Liver (tissue), 9 donors: Measurements from ENCODE around the gene DCDC1. TPM values are rescaled to one million over a fixed set of nuclear protein-coding genes. Genes with fewer than 3 reads are reported as not detected.

Experiments
- DNase-seq: peaks from one replicate; pipeline ENCODE4 v3.0.0-alpha.2; 2017; ENCODE audit warnings: low spot score
- H3K27ac ChIP-seq, 2 donors: one replicate each; pipeline ENCODE4 v1.7.0; 2013; ENCODE audit warnings: inconsistent platforms in 2 of 2, low read length in 2 of 2, control low read depth in 1 of 2, low read depth in 1 of 2, mild to moderate bottlenecking in 1 of 2
- H3K27me3 ChIP-seq, 4 donors: one replicate each; pipeline versions ENCODE4 v1.6.1 to v1.7.0; 2013; ENCODE audit warnings: low read length in 3 of 4, inconsistent platforms in 1 of 4, mild to moderate bottlenecking in 1 of 4, moderate library complexity in 1 of 4; ENCODE audit not compliant: control insufficient read depth in 4 of 4, insufficient read depth in 4 of 4
- H3K36me3 ChIP-seq, 4 donors: one replicate each; pipeline versions ENCODE4 v1.6.1 to v1.7.0; 2013; ENCODE audit warnings: low read length in 3 of 4, mild to moderate bottlenecking in 3 of 4, low read depth in 1 of 4, moderate library complexity in 1 of 4; ENCODE audit not compliant: control insufficient read depth in 4 of 4, insufficient read depth in 3 of 4
- H3K4me1 ChIP-seq, 4 donors: one replicate each; pipeline versions ENCODE4 v1.6.1 to v1.7.0; 2013; ENCODE audit warnings: low read length in 3 of 4, mild to moderate bottlenecking in 3 of 4, moderate library complexity in 1 of 4; ENCODE audit not compliant: control insufficient read depth in 4 of 4, insufficient read depth in 4 of 4
- H3K4me3 ChIP-seq, 3 donors: one replicate each; pipeline versions ENCODE4 v1.6.1 to v1.7.0; 2013; ENCODE audit warnings: low read length in 3 of 3, control low read depth in 1 of 3, low read depth in 1 of 3, mild to moderate bottlenecking in 1 of 3
- H3K9ac ChIP-seq, 2 donors: one replicate each; pipeline ENCODE4 v1.7.0; 2013; ENCODE audit warnings: low read length in 2 of 2, mild to moderate bottlenecking in 2 of 2, moderate library complexity in 2 of 2, control low read depth in 1 of 2, low read depth in 1 of 2
- H3K9me3 ChIP-seq, 4 donors: one replicate each; pipeline versions ENCODE4 v1.6.1 to v1.7.0; 2013; ENCODE audit warnings: low read length in 3 of 4; ENCODE audit not compliant: control insufficient read depth in 4 of 4
- CTCF ChIP-seq: fragments of 150-350 bp; IDR thresholded peaks from 2 replicates; pipeline ENCODE4 v1.5.1; 2017; ENCODE audit warnings: improper control_type of control experiment, low read depth, low read length; ENCODE audit not compliant: missing input control
- EGR1 ChIP-seq, 2 donors: IDR thresholded peaks; 2 replicates each; pipeline ENCODE4 v1.6.1; 2016 to 2018; ENCODE audit warnings: antibody characterized with exemption in 2 of 2, low read depth in 2 of 2
- FOXA1 ChIP-seq: IDR thresholded peaks from 2 replicates; pipeline ENCODE4 v1.6.1; 2016; ENCODE audit warnings: antibody characterized with exemption
- GABPA ChIP-seq, 2 donors: IDR thresholded peaks in 1 of 2; conservative IDR thresholded peaks in 1 of 2; 2 replicates each; pipeline ENCODE4 v1.6.1; 2016; ENCODE audit warnings: antibody characterized with exemption in 2 of 2, mild to moderate bottlenecking in 1 of 2, moderate library complexity in 1 of 2
- HNF4A ChIP-seq, 2 donors: conservative IDR thresholded peaks; 2 replicates each; pipeline ENCODE4 v1.6.1; 2016; ENCODE audit warnings: antibody characterized with exemption in 2 of 2, mild to moderate bottlenecking in 2 of 2
- HNF4G ChIP-seq: IDR thresholded peaks from 2 replicates; pipeline ENCODE4 v1.6.1; 2016; ENCODE audit warnings: antibody characterized with exemption
- JUND ChIP-seq, 2 donors: IDR thresholded peaks; 2 replicates each; pipeline ENCODE4 v1.6.1; 2016; ENCODE audit warnings: antibody characterized with exemption in 2 of 2
- MAX ChIP-seq: IDR thresholded peaks from 2 replicates; pipeline ENCODE4 v1.6.1; 2016; ENCODE audit warnings: antibody characterized with exemption
- RAD21 ChIP-seq, 2 donors: IDR thresholded peaks; 2 replicates each; pipeline ENCODE4 v1.6.1; 2016; ENCODE audit warnings: antibody characterized with exemption in 2 of 2, mild to moderate bottlenecking in 2 of 2
- RXRA ChIP-seq, 2 donors: IDR thresholded peaks; 2 replicates each; pipeline ENCODE4 v1.6.1; 2017 to 2018; ENCODE audit warnings: antibody characterized with exemption in 2 of 2, mild to moderate bottlenecking in 1 of 2
- SP1 ChIP-seq: IDR thresholded peaks from 2 replicates; pipeline ENCODE4 v1.6.1; 2018; ENCODE audit warnings: antibody characterized with exemption, mild to moderate bottlenecking
- TAF1 ChIP-seq: conservative IDR thresholded peaks from 2 replicates; pipeline ENCODE4 v1.6.1; 2016; ENCODE audit warnings: antibody characterized with exemption, mild to moderate bottlenecking
- YY1 ChIP-seq: IDR thresholded peaks from 2 replicates; pipeline ENCODE4 v1.6.1; 2016; ENCODE audit warnings: antibody characterized with exemption, mild to moderate bottlenecking
- ZBTB33 ChIP-seq: IDR thresholded peaks from 2 replicates; pipeline ENCODE4 v1.6.1; 2016; ENCODE audit warnings: antibody characterized with exemption
- WGBS: extraction: QIAGEN DNeasy Blood & Tissue Kit; methylation state at CpG from one replicate; pipeline ENCODE4 v1.1.7; 2013; 5-methylcytosine and 5-hydroxymethylcytosine counted together
- polyA plus RNA-seq, 2 donors: library from polyadenylated mRNA; stranded (reverse) in 1 of 2; unstranded in 1 of 2; fragments of 200-250 nt in 1 of 2; fragments of >200 nt in 1 of 2; fragmentation: Nextera tagmentation in 1 of 2; extraction: Ambion mirVana in 1 of 2; gene quantifications; one replicate each; pipeline versions ENCODE4 v1.2.1 to v1.2.3, GENCODE V29; 2013 to 2015
- total RNA-seq, 2 donors: library from RNA; depleted of rRNA; stranded (reverse); fragments of >200 nt; gene quantifications; one replicate each; pipeline ENCODE4 v1.2.3, GENCODE V29; 2014
- TF ChIP-seq, protein P1 (sequence below): IDR thresholded peaks from 2 replicates; pipeline ENCODE4 v1.6.1; 2016; ENCODE audit warnings: antibody characterized with exemption
- donor health status: healthy.
- donor health status: healthy.
- donor health status: healthy.
- donor health status: healthy.
- donor health status: healthy.

DCDC1 gene
- total and polyA plus RNA-seq, 4 donors = 0.38 to 3.5 (median 2.0) TPM

DNA sequence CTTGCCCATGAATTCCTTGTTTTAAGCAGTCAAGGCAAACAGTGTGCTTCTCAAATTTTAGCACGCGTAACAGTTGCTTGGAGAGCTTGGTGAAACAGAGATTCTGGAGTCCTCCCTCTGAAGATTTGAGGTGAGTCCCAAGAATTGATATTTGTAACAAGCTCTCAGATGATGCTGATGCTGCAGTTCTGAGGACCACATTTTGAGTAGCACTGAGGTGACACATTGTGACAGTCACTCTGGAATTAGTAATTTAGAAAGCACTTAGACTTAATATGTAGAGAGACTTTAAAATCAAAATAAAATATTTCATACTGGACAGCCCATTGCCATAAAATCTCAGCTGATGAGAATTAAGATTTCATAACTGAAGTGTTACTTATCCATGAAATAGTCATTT, 38.7 kb upstream of the DCDC1 start (continued):
- TF ChIP-seq CTCF (no peak), SP1 (no peak), GABPA (IDR thresholded peaks at IDR 0.05 in 1 of 2, conservative IDR thresholded peaks at IDR 0.05 in 1 of 2) (no peak), RXRA (IDR thresholded peaks at IDR 0.05) (no peak), YY1 (no peak), HNF4A (conservative IDR thresholded peaks at IDR 0.05) (no peak), TAF1 (no peak)

GRCh38 chr11:31404614-31405013, 35.1 kb upstream of the DCDC1 start:
- DNase-seq = no peak
- Histone ChIP-seq H3K27ac (no peak overlapping the region), H3K27me3 (no peaks in the 10 kb centered on the region), H3K9me3 (no peaks in the 10 kb centered on the region), H3K9ac (no peak overlapping the region), H3K4me3 (no peak overlapping the region), H3K36me3 (no peaks in the 10 kb centered on the region), H3K4me1 (no peaks in the 10 kb centered on the region)
- TF ChIP-seq HNF4A (conservative IDR thresholded peaks at IDR 0.05) (no peak), JUND (IDR thresholded peaks at IDR 0.05) (no peak), ZBTB33 (no peak), EGR1 (IDR thresholded peaks at IDR 0.05; ENCODE audit: low read depth in 2 of 2) (no peak), YY1 (no peak), RAD21 (IDR thresholded peaks at IDR 0.05) (no peak)
- TF ChIP-seq, protein P1, sequence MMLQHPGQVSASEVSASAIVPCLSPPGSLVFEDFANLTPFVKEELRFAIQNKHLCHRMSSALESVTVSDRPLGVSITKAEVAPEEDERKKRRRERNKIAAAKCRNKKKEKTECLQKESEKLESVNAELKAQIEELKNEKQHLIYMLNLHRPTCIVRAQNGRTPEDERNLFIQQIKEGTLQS = no peak

- no peak for DNase-seq
- H3K27me3 ChIP-seq = no peaks in the 10 kb centered on the region
- TF ChIP-seq CTCF = peak; percentile 54
- TF ChIP-seq HNF4A (conservative IDR thresholded peaks at IDR 0.05) = peak; percentile 41 to 49
- no peak for TF ChIP-seq HNF4G
- TF ChIP-seq MAX = peak; percentile 9
- TF ChIP-seq RAD21 (IDR thresholded peaks at IDR 0.05) = peak; percentile 79 to 81
- TF ChIP-seq FOXA1 = no peak
- TF ChIP-seq SP1 = no peak
- TF ChIP-seq, protein P1 = no peak
- H3K36me3 ChIP-seq = no peaks in the 10 kb centered on the region
- no peak overlapping the region for H3K27ac ChIP-seq
- peaks cover 0 to 7% (median 4%) of the 10 kb centered on the region in 4 donors for H3K9me3 ChIP-seq
- H3K4me1 ChIP-seq = peaks cover 0 to 2% (median 0%) of the 10 kb centered on the region in 4 donors
- no peak overlapping the region for H3K4me3 ChIP-seq
- H3K9ac ChIP-seq = no peak overlapping the region
- 47% methylated on average over 5 of the region's 5 CpGs for WGBS
These were observed 27.8 kb upstream of the DCDC1 start for GRCh38 chr11:31397239-31397834.
